ENCODE data around the gene USP13.
"Not testable (repeated sequence)": the region's sequence is repeated elsewhere in the genome, so short reads cannot be mapped to it uniquely, and the experiment has no call there.

Gene USP13

GRCh38 chr3:179772297-179772696 lies 119.5 kb downstream of the USP13 start:
- H3K4me1 ChIP-seq (ENCODE audit: insufficient read depth, low read length), result no peaks in the 10 kb centered on the region
- H3K9me3 ChIP-seq (ENCODE audit: low read length), result no peaks in the 10 kb centered on the region
- H3K36me3 ChIP-seq (ENCODE audit: insufficient read depth, low read length), result peaks cover 4% of the 10 kb centered on the region
- no peak overlapping the region for H3K4me3 ChIP-seq (ENCODE audit: low read depth in 1 of 2, low read length in 2 of 2)
- no peak overlapping the region for H3K27ac ChIP-seq (ENCODE audit: low read depth, low read length)
- H3K27me3 ChIP-seq (ENCODE audit: control insufficient read depth in 1 of 2, insufficient read depth in 2 of 2, low read length in 2 of 2), result no peaks in the 10 kb centered on the region
- no peak overlapping the region for H3K9ac ChIP-seq (ENCODE audit: low read length)

GRCh38 chr3:179775416-179776122 lies 122.7 kb downstream of the USP13 start:
- no peaks in the 10 kb centered on the region for H3K4me1 ChIP-seq (ENCODE audit: insufficient read depth, low read length)
- no peak overlapping the region for H3K4me3 ChIP-seq (ENCODE audit: low read depth in 1 of 2, low read length in 2 of 2)
- H3K27me3 ChIP-seq (ENCODE audit: control insufficient read depth in 1 of 2, insufficient read depth in 2 of 2, low read length in 2 of 2), result no peaks in the 10 kb centered on the region
- peaks cover 4% of the 10 kb centered on the region for H3K36me3 ChIP-seq (ENCODE audit: insufficient read depth, low read length)
- no peak overlapping the region for H3K9ac ChIP-seq (ENCODE audit: low read length)
- H3K27ac ChIP-seq (ENCODE audit: low read depth, low read length), result no peak overlapping the region
- H3K9me3 ChIP-seq (ENCODE audit: low read length), result no peaks in the 10 kb centered on the region

GRCh38 chr3:179782841-179783240 lies 130.0 kb downstream of the USP13 start:
- not testable (repeated sequence) for H3K27ac ChIP-seq (ENCODE audit: low read depth, low read length); H3K4me3 ChIP-seq (ENCODE audit: low read depth in 1 of 2, low read length in 2 of 2); H3K4me1 ChIP-seq (ENCODE audit: insufficient read depth, low read length); H3K27me3 ChIP-seq (ENCODE audit: control insufficient read depth in 1 of 2, insufficient read depth in 2 of 2, low read length in 2 of 2); H3K9me3 ChIP-seq (ENCODE audit: low read length); H3K9ac ChIP-seq (ENCODE audit: low read length); H3K36me3 ChIP-seq (ENCODE audit: insufficient read depth, low read length)

GRCh38 chr3:179788996-179789395 lies 136.2 kb downstream of the USP13 start:
- no peak overlapping the region for H3K9ac ChIP-seq (ENCODE audit: low read length)
- no peak overlapping the region for H3K4me3 ChIP-seq (ENCODE audit: low read depth in 1 of 2, low read length in 2 of 2)
- H3K4me1 ChIP-seq (ENCODE audit: insufficient read depth, low read length), result no peaks in the 10 kb centered on the region
- no peak overlapping the region for H3K27ac ChIP-seq (ENCODE audit: low read depth, low read length)
- H3K9me3 ChIP-seq (ENCODE audit: low read length), result no peaks in the 10 kb centered on the region
- no peaks in the 10 kb centered on the region for H3K27me3 ChIP-seq (ENCODE audit: control insufficient read depth in 1 of 2, insufficient read depth in 2 of 2, low read length in 2 of 2)
- no peaks in the 10 kb centered on the region for H3K36me3 ChIP-seq (ENCODE audit: insufficient read depth, low read length)

GRCh38 chr3:179791793-179792192 lies 139.0 kb downstream of the USP13 start:
- no peak overlapping the region for H3K9ac ChIP-seq (ENCODE audit: low read length)
- H3K4me1 ChIP-seq (ENCODE audit: insufficient read depth, low read length), result no peaks in the 10 kb centered on the region
- no peaks in the 10 kb centered on the region for H3K9me3 ChIP-seq (ENCODE audit: low read length)
- no peak overlapping the region for H3K27ac ChIP-seq (ENCODE audit: low read depth, low read length)
- H3K27me3 ChIP-seq (ENCODE audit: control insufficient read depth in 1 of 2, insufficient read depth in 2 of 2, low read length in 2 of 2), result no peaks in the 10 kb centered on the region
- no peaks in the 10 kb centered on the region for H3K36me3 ChIP-seq (ENCODE audit: insufficient read depth, low read length)
- H3K4me3 ChIP-seq (ENCODE audit: low read depth in 1 of 2, low read length in 2 of 2), result no peak overlapping the region

GRCh38 chr3:179794355-179794754 lies 141.5 kb downstream of the USP13 start:
- Histone ChIP-seq H3K27ac (ENCODE audit: low read depth, low read length) (no peak overlapping the region), H3K9me3 (ENCODE audit: low read length) (no peaks in the 10 kb centered on the region), H3K27me3 (ENCODE audit: control insufficient read depth in 1 of 2, insufficient read depth in 2 of 2, low read length in 2 of 2) (no peaks in the 10 kb centered on the region), H3K36me3 (ENCODE audit: insufficient read depth, low read length) (no peaks in the 10 kb centered on the region), H3K4me3 (ENCODE audit: low read depth in 1 of 2, low read length in 2 of 2) (no peak overlapping the region), H3K9ac (ENCODE audit: low read length) (no peak overlapping the region), H3K4me1 (ENCODE audit: insufficient read depth, low read length) (no peaks in the 10 kb centered on the region)

- Histone ChIP-seq H3K36me3 (ENCODE audit: insufficient read depth, low read length) (no peaks in the 10 kb centered on the region), H3K27me3 (ENCODE audit: control insufficient read depth in 1 of 2, insufficient read depth in 2 of 2, low read length in 2 of 2) (no peaks in the 10 kb centered on the region), H3K4me1 (ENCODE audit: insufficient read depth, low read length) (no peaks in the 10 kb centered on the region), H3K9me3 (ENCODE audit: low read length) (no peaks in the 10 kb centered on the region), H3K27ac (ENCODE audit: low read depth, low read length) (no peak overlapping the region), H3K9ac (ENCODE audit: low read length) (no peak overlapping the region), H3K4me3 (ENCODE audit: low read depth in 1 of 2, low read length in 2 of 2) (no peak overlapping the region)
These were observed 143.6 kb downstream of the USP13 start for GRCh38 chr3:179796421-179796820.

- no peaks in the 10 kb centered on the region for H3K27me3 ChIP-seq (ENCODE audit: control insufficient read depth in 1 of 2, insufficient read depth in 2 of 2, low read length in 2 of 2)
- no peak overlapping the region for H3K9ac ChIP-seq (ENCODE audit: low read length)
- H3K27ac ChIP-seq (ENCODE audit: low read depth, low read length), result no peak overlapping the region
- H3K4me1 ChIP-seq (ENCODE audit: insufficient read depth, low read length), result no peaks in the 10 kb centered on the region
- H3K36me3 ChIP-seq (ENCODE audit: insufficient read depth, low read length), result no peaks in the 10 kb centered on the region
- H3K4me3 ChIP-seq (ENCODE audit: low read depth in 1 of 2, low read length in 2 of 2), result no peak overlapping the region
- H3K9me3 ChIP-seq (ENCODE audit: low read length), result no peaks in the 10 kb centered on the region
These were observed 144.4 kb downstream of the USP13 start for GRCh38 chr3:179797192-179797591.

- Histone ChIP-seq H3K27me3 (ENCODE audit: control insufficient read depth in 1 of 2, insufficient read depth in 2 of 2, low read length in 2 of 2) (no peaks in the 10 kb centered on the region), H3K9me3 (ENCODE audit: low read length) (no peaks in the 10 kb centered on the region), H3K27ac (ENCODE audit: low read depth, low read length) (no peak overlapping the region), H3K4me3 (ENCODE audit: low read depth in 1 of 2, low read length in 2 of 2) (no peak overlapping the region), H3K9ac (ENCODE audit: low read length) (no peak overlapping the region), H3K36me3 (ENCODE audit: insufficient read depth, low read length) (no peaks in the 10 kb centered on the region), H3K4me1 (ENCODE audit: insufficient read depth, low read length) (no peaks in the 10 kb centered on the region)
These were observed 148.4 kb downstream of the USP13 start for GRCh38 chr3:179801263-179801662.

- no peaks in the 10 kb centered on the region for H3K36me3 ChIP-seq (ENCODE audit: insufficient read depth, low read length)
- no peaks in the 10 kb centered on the region for H3K27me3 ChIP-seq (ENCODE audit: control insufficient read depth in 1 of 2, insufficient read depth in 2 of 2, low read length in 2 of 2)
- H3K9me3 ChIP-seq (ENCODE audit: low read length), result no peaks in the 10 kb centered on the region
- no peak overlapping the region for H3K9ac ChIP-seq (ENCODE audit: low read length)
- no peak overlapping the region for H3K27ac ChIP-seq (ENCODE audit: low read depth, low read length)
- no peaks in the 10 kb centered on the region for H3K4me1 ChIP-seq (ENCODE audit: insufficient read depth, low read length)
- no peak overlapping the region for H3K4me3 ChIP-seq (ENCODE audit: low read depth in 1 of 2, low read length in 2 of 2)
These were observed 149.0 kb downstream of the USP13 start for GRCh38 chr3:179801856-179802255.

GRCh38 chr3:179806177-179806576 lies 153.3 kb downstream of the USP13 start:
- Histone ChIP-seq H3K27me3 (ENCODE audit: control insufficient read depth in 1 of 2, insufficient read depth in 2 of 2, low read length in 2 of 2) (no peaks in the 10 kb centered on the region), H3K36me3 (ENCODE audit: insufficient read depth, low read length) (no peaks in the 10 kb centered on the region), H3K4me1 (ENCODE audit: insufficient read depth, low read length) (no peaks in the 10 kb centered on the region), H3K9ac (ENCODE audit: low read length) (no peak overlapping the region), H3K27ac (ENCODE audit: low read depth, low read length) (no peak overlapping the region), H3K4me3 (ENCODE audit: low read depth in 1 of 2, low read length in 2 of 2) (no peak overlapping the region), H3K9me3 (ENCODE audit: low read length) (no peaks in the 10 kb centered on the region)

- H3K4me1 ChIP-seq (ENCODE audit: insufficient read depth, low read length), result no peaks in the 10 kb centered on the region
- H3K4me3 ChIP-seq (ENCODE audit: low read depth in 1 of 2, low read length in 2 of 2), result no peak overlapping the region
- H3K27me3 ChIP-seq (ENCODE audit: control insufficient read depth in 1 of 2, insufficient read depth in 2 of 2, low read length in 2 of 2), result no peaks in the 10 kb centered on the region
- H3K9ac ChIP-seq (ENCODE audit: low read length), result no peak overlapping the region
- H3K36me3 ChIP-seq (ENCODE audit: insufficient read depth, low read length), result no peaks in the 10 kb centered on the region
- no peaks in the 10 kb centered on the region for H3K9me3 ChIP-seq (ENCODE audit: low read length)
- no peak overlapping the region for H3K27ac ChIP-seq (ENCODE audit: low read depth, low read length)
These were observed 154.7 kb downstream of the USP13 start for GRCh38 chr3:179807588-179807987.
